Neural progenitor cell (in vitro differentiated cells): ENCODE results near the gene CHRNA4. TPM values are rescaled to one million over a fixed set of nuclear protein-coding genes. Genes with fewer than 3 reads are reported as not detected.
A peak's percentile ranks its signal among the peaks of the same experiment; 100 is the strongest.

Experiments
- DNase-seq: peaks from one replicate; pipeline ENCODE4 v3.0.0-alpha.2; 2016; ENCODE audit warnings: low spot score
- H2AFZ ChIP-seq: fragments of 200-600 bp; sonication (generic); replicated peaks from 2 replicates; pipeline ENCODE4 v1.6.1; 2016; ENCODE audit warnings: antibody characterized with exemption
- H3F3A ChIP-seq: fragments of 200-600 bp; sonication (generic); 2 replicates; pipeline ENCODE4 v1.6.1; 2016; ENCODE audit warnings: antibody characterized with exemption, low read depth
- H3K27ac ChIP-seq: fragments of 200-600 bp; sonication (generic); 2 replicates; pipeline ENCODE4 v1.5.1; 2016; ENCODE audit warnings: mild to moderate bottlenecking
- H3K27me3 ChIP-seq: fragments of 200-600 bp; sonication (generic); 2 replicates; pipeline ENCODE4 v1.6.1; 2016; ENCODE audit warnings: mild to moderate bottlenecking, moderate library complexity
- H3K36me3 ChIP-seq: fragments of 200-600 bp; sonication (generic); 2 replicates; pipeline ENCODE4 v1.5.1; 2016
- H3K4me1 ChIP-seq: fragments of 200-600 bp; sonication (generic); 2 replicates; pipeline ENCODE4 v1.6.1; 2016; ENCODE audit warnings: mixed run types
- H3K4me2 ChIP-seq: fragments of 200-600 bp; sonication (generic); 2 replicates; pipeline ENCODE4 v1.6.1; 2016
- H3K4me3 ChIP-seq: fragments of 200-600 bp; sonication (generic); 2 replicates; pipeline ENCODE4 v1.5.1; 2016
- H3K79me2 ChIP-seq: fragments of 200-600 bp; sonication (generic); 2 replicates; pipeline ENCODE4 v1.6.1; 2016; ENCODE audit warnings: low read depth
- H3K9ac ChIP-seq: fragments of 200-600 bp; sonication (generic); 2 replicates; pipeline ENCODE4 v1.6.1; 2016
- H3K9me3 ChIP-seq: fragments of 200-600 bp; sonication (generic); 2 replicates; pipeline ENCODE4 v1.5.1; 2016; ENCODE audit warnings: low read depth
- H4K20me1 ChIP-seq: fragments of 200-600 bp; sonication (generic); 2 replicates; pipeline ENCODE4 v1.6.1; 2016; ENCODE audit warnings: low read depth
- H3K27ac Mint-ChIP-seq: 3 replicates; pipeline ENCODE4 v1.8.0; 2021; ENCODE audit warnings: mixed read lengths
- H3K27me3 Mint-ChIP-seq: 2 replicates; pipeline ENCODE4 v1.8.0; 2022; ENCODE audit warnings: low read depth, mild to moderate bottlenecking, inconsistent platforms, moderate library complexity, mixed read lengths; ENCODE audit not compliant: insufficient read depth
- H3K36me3 Mint-ChIP-seq: 3 replicates; pipeline ENCODE4 v1.8.0; 2021; ENCODE audit warnings: mixed read lengths
- H3K4me1 Mint-ChIP-seq: 3 replicates; pipeline ENCODE4 v1.8.0; 2021; ENCODE audit warnings: mixed read lengths
- H3K4me3 Mint-ChIP-seq: 3 replicates; pipeline ENCODE4 v1.8.0; 2021; ENCODE audit warnings: mild to moderate bottlenecking, moderate library complexity, mixed read lengths
- H3K9me3 Mint-ChIP-seq: 3 replicates; pipeline ENCODE4 v1.8.0; 2020; ENCODE audit warnings: mixed read lengths
- CTCF ChIP-seq: fragments of 200-600 bp; sonication (generic); IDR thresholded peaks from 2 replicates; pipeline ENCODE4 v1.5.1; 2017; ENCODE audit warnings: antibody characterized with exemption, mild to moderate bottlenecking
- EZH2 ChIP-seq: fragments of 200-600 bp; sonication (generic); IDR thresholded peaks from 2 replicates; pipeline ENCODE4 v1.6.1; 2017; ENCODE audit warnings: antibody characterized with exemption, mild to moderate bottlenecking, moderate library complexity
- EZH2phosphoT487 ChIP-seq: fragments of 200-600 bp; sonication (generic); IDR thresholded peaks from 2 replicates; pipeline ENCODE4 v1.6.1; 2017; ENCODE audit warnings: antibody characterized with exemption
- total RNA-seq: library from RNA; depleted of rRNA; stranded (reverse); fragments of >200 nt; gene quantifications from 2 replicates; pipeline ENCODE4 v1.2.3, GENCODE V29; 2015; ENCODE audit warnings: low replicate concordance

The CHRNA4 gene
- total RNA-seq, 1 donor from 2014 or later = not detected

GRCh38 chr20:63393566-63393965 lies 32.4 kb upstream of the CHRNA4 start:
- TF ChIP-seq EZH2 = no peak
- no peaks in the 10 kb centered on the region for H3K36me3 ChIP-seq
- H4K20me1 ChIP-seq = no peaks in the 10 kb centered on the region
- peak overlapping the region; percentile 42 for H3K4me2 ChIP-seq
- no peak overlapping the region for H3K4me3 ChIP-seq
- Mint-ChIP-seq H3K27ac (no peak overlapping the region), H3K36me3 (no peaks in the 10 kb centered on the region), H3K9me3 (peaks cover 17% of the 10 kb centered on the region), H3K4me1 (peaks cover 15% of the 10 kb centered on the region), H3K27me3 (peaks cover 14% of the 10 kb centered on the region), H3K4me3 (peak overlapping the region; percentile 30)
- peaks cover 5% of the 10 kb centered on the region for H3K27me3 ChIP-seq
- no peak overlapping the region for H3K9ac ChIP-seq
- H3K9me3 ChIP-seq = no peaks in the 10 kb centered on the region
- no peaks in the 10 kb centered on the region for H3F3A ChIP-seq
- H3K4me1 ChIP-seq = peaks cover 9% of the 10 kb centered on the region
- H3K27ac ChIP-seq = no peak overlapping the region
- no peak for DNase-seq
- H2AFZ ChIP-seq = no peak overlapping the region
- H3K79me2 ChIP-seq = no peaks in the 10 kb centered on the region

GRCh38 chr20:63392465-63393365 lies 31.6 kb upstream of the CHRNA4 start:
- no peak for DNase-seq
- Mint-ChIP-seq H3K36me3 (no peaks in the 10 kb centered on the region), H3K4me1 (peaks cover 15% of the 10 kb centered on the region), H3K27me3 (peaks cover 19% of the 10 kb centered on the region), H3K4me3 (no peak overlapping the region), H3K27ac (no peak overlapping the region), H3K9me3 (peaks cover 21% of the 10 kb centered on the region)
- H3K9ac ChIP-seq = no peak overlapping the region
- no peak overlapping the region for H3K27ac ChIP-seq
- no peak overlapping the region for H3K4me2 ChIP-seq
- no peaks in the 10 kb centered on the region for H3K9me3 ChIP-seq
- H4K20me1 ChIP-seq = no peaks in the 10 kb centered on the region
- no peak for TF ChIP-seq CTCF
- no peak for TF ChIP-seq EZH2
- no peak for TF ChIP-seq EZH2phosphoT487
- H3K36me3 ChIP-seq = no peaks in the 10 kb centered on the region
- H3K79me2 ChIP-seq = no peaks in the 10 kb centered on the region
- peaks cover 5% of the 10 kb centered on the region for H3K27me3 ChIP-seq
- H3K4me3 ChIP-seq = no peak overlapping the region
- no peak overlapping the region for H2AFZ ChIP-seq
- H3K4me1 ChIP-seq = peaks cover 9% of the 10 kb centered on the region
- peaks cover 4% of the 10 kb centered on the region for H3F3A ChIP-seq

GRCh38 chr20:63387917-63388316 lies 26.8 kb upstream of the CHRNA4 start:
- Histone ChIP-seq H3K36me3 (no peaks in the 10 kb centered on the region), H3K79me2 (no peaks in the 10 kb centered on the region), H4K20me1 (no peaks in the 10 kb centered on the region), H3K27ac (no peak overlapping the region), H3K9me3 (no peaks in the 10 kb centered on the region), H3K27me3 (no peaks in the 10 kb centered on the region), H3K4me2 (no peak overlapping the region), H3F3A (peaks cover 11% of the 10 kb centered on the region), H3K4me3 (no peak overlapping the region), H3K9ac (no peak overlapping the region), H3K4me1 (no peaks in the 10 kb centered on the region), H2AFZ (no peak overlapping the region)
- no peak for DNase-seq
- Mint-ChIP-seq H3K9me3 (peaks cover 44% of the 10 kb centered on the region), H3K36me3 (peaks cover 3% of the 10 kb centered on the region), H3K4me3 (no peak overlapping the region), H3K27ac (no peak overlapping the region), H3K4me1 (no peaks in the 10 kb centered on the region), H3K27me3 (peaks cover 21% of the 10 kb centered on the region)
- TF ChIP-seq EZH2phosphoT487 (no peak), CTCF (no peak), EZH2 (no peak)

GRCh38 chr20:63387393-63387792 lies 26.2 kb upstream of the CHRNA4 start:
- Mint-ChIP-seq H3K27me3 (peaks cover 20% of the 10 kb centered on the region), H3K4me3 (no peak overlapping the region), H3K9me3 (peaks cover 44% of the 10 kb centered on the region), H3K4me1 (no peaks in the 10 kb centered on the region), H3K36me3 (peaks cover 3% of the 10 kb centered on the region), H3K27ac (no peak overlapping the region)
- H3K79me2 ChIP-seq = no peaks in the 10 kb centered on the region
- no peaks in the 10 kb centered on the region for H3K9me3 ChIP-seq
- no peaks in the 10 kb centered on the region for H3K36me3 ChIP-seq
- TF ChIP-seq EZH2 = no peak
- H3K9ac ChIP-seq = no peak overlapping the region
- no peaks in the 10 kb centered on the region for H4K20me1 ChIP-seq
- H2AFZ ChIP-seq = no peak overlapping the region
- H3K27ac ChIP-seq = no peak overlapping the region
- H3K27me3 ChIP-seq = no peaks in the 10 kb centered on the region
- no peaks in the 10 kb centered on the region for H3K4me1 ChIP-seq
- peaks cover 11% of the 10 kb centered on the region for H3F3A ChIP-seq
- no peak overlapping the region for H3K4me3 ChIP-seq
- no peak for DNase-seq
- no peak overlapping the region for H3K4me2 ChIP-seq
